OCI-LY1 (cell line): ENCODE results near the gene LCN12.

Experiments used
- H2AFZ ChIP-seq: fragments of 200-600 bp; sonication (generic), shearing (Covaris generic); 2 replicates; pipeline ENCODE4 v1.6.0; 2014; ENCODE audit warnings: antibody characterized with exemption, mild to moderate bottlenecking, low read length
- H3F3A ChIP-seq: fragments of 200-600 bp; sonication (generic), shearing (Covaris generic); 2 replicates; pipeline ENCODE4 v1.6.0; 2014; ENCODE audit warnings: mild to moderate bottlenecking, antibody characterized with exemption, low read length, moderate library complexity; ENCODE audit not compliant: insufficient read depth
- H3K27ac ChIP-seq: fragments of 200-600 bp; sonication (generic); 2 replicates; pipeline ENCODE4 v1.5.1; 2014; ENCODE audit warnings: low read length, mixed run types, mild to moderate bottlenecking, low read depth; ENCODE audit not compliant: poor library complexity, severe bottlenecking
- H3K27me3 ChIP-seq: fragments of 200-600 bp; sonication (generic); 2 replicates; pipeline ENCODE4 v1.6.0; 2014; ENCODE audit warnings: antibody characterized with exemption, mild to moderate bottlenecking, low read length, moderate library complexity; ENCODE audit not compliant: insufficient read depth
- H3K36me3 ChIP-seq: fragments of 200-600 bp; sonication (generic); 2 replicates; pipeline ENCODE4 v1.6.1; 2014; ENCODE audit warnings: mild to moderate bottlenecking, antibody characterized with exemption, low read length, moderate library complexity, mixed read lengths; ENCODE audit not compliant: insufficient read depth
- H3K4me1 ChIP-seq: fragments of 200-600 bp; sonication (generic); 2 replicates; pipeline ENCODE4 v1.5.1; 2014; ENCODE audit warnings: mild to moderate bottlenecking, low read length, moderate library complexity; ENCODE audit not compliant: insufficient read depth, severe bottlenecking
- H3K4me2 ChIP-seq: fragments of 200-600 bp; sonication (generic), shearing (Covaris generic); 2 replicates; pipeline ENCODE4 v1.6.1; 2014; ENCODE audit warnings: low read length
- H3K4me3 ChIP-seq: fragments of 200-600 bp; sonication (generic); 2 replicates; pipeline ENCODE4 v1.5.1; 2014; ENCODE audit warnings: low read length, low read depth, mild to moderate bottlenecking, mixed read lengths; ENCODE audit not compliant: poor library complexity, severe bottlenecking
- H3K79me2 ChIP-seq: fragments of 200-600 bp; shearing (Covaris generic); 2 replicates; pipeline ENCODE4 v1.6.1; 2016; ENCODE audit warnings: mixed run types, low read length, mixed read lengths; ENCODE audit not compliant: insufficient read depth
- H3K9ac ChIP-seq: fragments of 200-600 bp; sonication (generic), shearing (Covaris generic); 2 replicates; pipeline ENCODE4 v1.6.1; 2014; ENCODE audit warnings: mild to moderate bottlenecking, low read length, mixed read lengths
- H3K9me2 ChIP-seq: fragments of 200-600 bp; sonication (generic), shearing (Covaris generic); 2 replicates; pipeline ENCODE4 v1.6.1; 2014; ENCODE audit warnings: low read depth, mild to moderate bottlenecking, low read length, mixed read lengths
- H3K9me3 ChIP-seq: fragments of 200-600 bp; shearing (Covaris generic); 2 replicates; pipeline ENCODE4 v1.6.1; 2014; ENCODE audit warnings: low read length, mixed read lengths
- H4K20me1 ChIP-seq: fragments of 200-600 bp; sonication (generic), shearing (Covaris generic); 2 replicates; pipeline ENCODE4 v1.6.0; 2016; ENCODE audit warnings: mild to moderate bottlenecking, low read length; ENCODE audit not compliant: insufficient read depth
- EZH2 ChIP-seq: fragments of 200-600 bp; sonication (generic), shearing (Covaris generic); IDR thresholded peaks from 2 replicates; pipeline ENCODE4 v1.8.0; 2017; ENCODE audit warnings: borderline replicate concordance, mixed run types, mild to moderate bottlenecking, antibody characterized with exemption, low read length, moderate library complexity, mixed read lengths
- TF ChIP-seq, protein P1 (sequence below): fragments of 200-600 bp; sonication (generic), shearing (Covaris generic); IDR thresholded peaks from 2 replicates; pipeline ENCODE4 v1.5.1; 2017; ENCODE audit warnings: mild to moderate bottlenecking, antibody characterized with exemption, low read length, moderate library complexity, mixed read lengths

The LCN12 gene

DNA sequence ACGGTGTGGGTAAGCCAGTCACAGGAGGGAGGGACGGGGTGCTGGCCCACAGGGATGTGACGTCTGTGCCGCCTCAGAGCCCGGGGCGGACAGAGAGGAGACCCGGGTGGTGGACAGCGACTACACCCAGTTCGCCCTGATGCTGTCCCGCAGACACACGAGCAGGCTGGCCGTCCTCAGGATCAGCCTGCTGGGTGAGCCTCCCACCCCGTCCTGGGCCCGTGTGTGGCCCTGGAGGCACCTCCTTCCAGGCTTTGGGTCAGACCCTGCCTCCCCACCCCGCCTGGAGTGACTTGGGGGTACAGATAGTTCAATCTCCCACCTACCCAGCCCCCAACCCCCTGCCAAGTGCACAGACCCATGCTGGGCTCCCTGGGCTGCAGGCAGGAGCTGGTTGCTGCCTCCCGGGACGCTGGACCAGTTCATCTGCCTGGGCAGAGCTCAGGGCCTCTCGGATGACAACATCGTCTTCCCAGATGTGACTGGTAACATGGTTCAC, 1.7 kb downstream of the LCN12 start:
- Histone ChIP-seq H3K4me1 (peaks cover 12% of the 10 kb centered on the region), H3K9me2 (no peaks in the 10 kb centered on the region), H3K9ac (no peak overlapping the region), H3K27ac (no peak overlapping the region), H3K4me2 (no peak overlapping the region), H3K9me3 (no peaks in the 10 kb centered on the region), H3K36me3 (no peaks in the 10 kb centered on the region), H3K27me3 (peaks cover 19% of the 10 kb centered on the region; the same call in 1 of the 2 replicates), H2AFZ (no peak overlapping the region), H4K20me1 (no peaks in the 10 kb centered on the region), H3F3A (no peaks in the 10 kb centered on the region), H3K4me3 (no peak overlapping the region), H3K79me2 (no peaks in the 10 kb centered on the region)
- TF ChIP-seq EZH2: no peak
- TF ChIP-seq, protein P1, sequence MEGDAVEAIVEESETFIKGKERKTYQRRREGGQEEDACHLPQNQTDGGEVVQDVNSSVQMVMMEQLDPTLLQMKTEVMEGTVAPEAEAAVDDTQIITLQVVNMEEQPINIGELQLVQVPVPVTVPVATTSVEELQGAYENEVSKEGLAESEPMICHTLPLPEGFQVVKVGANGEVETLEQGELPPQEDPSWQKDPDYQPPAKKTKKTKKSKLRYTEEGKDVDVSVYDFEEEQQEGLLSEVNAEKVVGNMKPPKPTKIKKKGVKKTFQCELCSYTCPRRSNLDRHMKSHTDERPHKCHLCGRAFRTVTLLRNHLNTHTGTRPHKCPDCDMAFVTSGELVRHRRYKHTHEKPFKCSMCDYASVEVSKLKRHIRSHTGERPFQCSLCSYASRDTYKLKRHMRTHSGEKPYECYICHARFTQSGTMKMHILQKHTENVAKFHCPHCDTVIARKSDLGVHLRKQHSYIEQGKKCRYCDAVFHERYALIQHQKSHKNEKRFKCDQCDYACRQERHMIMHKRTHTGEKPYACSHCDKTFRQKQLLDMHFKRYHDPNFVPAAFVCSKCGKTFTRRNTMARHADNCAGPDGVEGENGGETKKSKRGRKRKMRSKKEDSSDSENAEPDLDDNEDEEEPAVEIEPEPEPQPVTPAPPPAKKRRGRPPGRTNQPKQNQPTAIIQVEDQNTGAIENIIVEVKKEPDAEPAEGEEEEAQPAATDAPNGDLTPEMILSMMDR: no peak

DNA sequence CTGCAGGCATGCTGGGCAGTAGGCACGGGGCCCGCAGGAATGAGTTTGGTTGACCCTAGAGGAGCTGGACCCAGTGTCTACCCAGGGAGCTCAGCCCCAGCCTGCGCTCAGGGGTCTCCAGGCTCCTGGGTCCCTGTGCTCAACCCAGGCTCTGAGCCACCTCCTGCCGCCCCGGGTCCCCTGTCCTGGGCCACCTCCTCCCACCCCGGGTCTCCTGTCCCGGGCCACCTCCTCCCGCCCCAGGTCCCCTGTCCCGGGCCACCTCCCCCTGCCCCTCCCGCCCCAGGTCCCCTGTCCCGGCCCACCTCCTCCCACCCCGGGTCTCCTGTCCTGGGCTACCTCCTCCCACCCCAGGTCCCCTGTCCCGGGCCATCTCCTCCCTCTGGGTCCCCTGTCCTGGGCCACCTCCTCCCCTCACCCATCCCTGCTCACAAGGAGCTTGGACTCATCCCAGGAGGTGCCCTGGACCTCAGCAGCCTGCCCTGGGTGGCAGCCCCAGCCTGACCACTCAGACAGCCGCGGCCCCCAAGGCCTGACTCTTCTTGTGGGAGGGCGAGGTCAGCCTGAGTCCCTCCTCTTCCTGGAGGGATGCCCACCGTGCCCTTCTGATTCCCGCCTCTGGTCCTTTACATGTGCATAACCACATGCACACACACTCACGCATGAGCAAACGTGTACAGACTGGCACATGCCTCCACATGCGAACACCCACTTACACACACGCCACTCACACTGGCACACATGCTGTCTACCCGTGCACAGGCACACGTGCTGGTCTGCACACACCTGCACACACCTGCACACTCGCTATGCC, 2.4 kb downstream of the LCN12 start:
- Histone ChIP-seq H3K79me2 (no peaks in the 10 kb centered on the region), H3K4me2 (no peak overlapping the region), H3F3A (no peaks in the 10 kb centered on the region), H3K27me3 (peaks cover 20% of the 10 kb centered on the region; the same call in 1 of the 2 replicates), H3K9ac (no peak overlapping the region), H3K4me3 (no peak overlapping the region), H3K9me2 (no peaks in the 10 kb centered on the region), H2AFZ (no peak overlapping the region), H3K36me3 (no peaks in the 10 kb centered on the region), H3K9me3 (no peaks in the 10 kb centered on the region), H3K27ac (no peak overlapping the region), H4K20me1 (no peaks in the 10 kb centered on the region), H3K4me1 (peaks cover 8% of the 10 kb centered on the region)
- no peak for TF ChIP-seq EZH2
- TF ChIP-seq, protein P1: no peak

DNA sequence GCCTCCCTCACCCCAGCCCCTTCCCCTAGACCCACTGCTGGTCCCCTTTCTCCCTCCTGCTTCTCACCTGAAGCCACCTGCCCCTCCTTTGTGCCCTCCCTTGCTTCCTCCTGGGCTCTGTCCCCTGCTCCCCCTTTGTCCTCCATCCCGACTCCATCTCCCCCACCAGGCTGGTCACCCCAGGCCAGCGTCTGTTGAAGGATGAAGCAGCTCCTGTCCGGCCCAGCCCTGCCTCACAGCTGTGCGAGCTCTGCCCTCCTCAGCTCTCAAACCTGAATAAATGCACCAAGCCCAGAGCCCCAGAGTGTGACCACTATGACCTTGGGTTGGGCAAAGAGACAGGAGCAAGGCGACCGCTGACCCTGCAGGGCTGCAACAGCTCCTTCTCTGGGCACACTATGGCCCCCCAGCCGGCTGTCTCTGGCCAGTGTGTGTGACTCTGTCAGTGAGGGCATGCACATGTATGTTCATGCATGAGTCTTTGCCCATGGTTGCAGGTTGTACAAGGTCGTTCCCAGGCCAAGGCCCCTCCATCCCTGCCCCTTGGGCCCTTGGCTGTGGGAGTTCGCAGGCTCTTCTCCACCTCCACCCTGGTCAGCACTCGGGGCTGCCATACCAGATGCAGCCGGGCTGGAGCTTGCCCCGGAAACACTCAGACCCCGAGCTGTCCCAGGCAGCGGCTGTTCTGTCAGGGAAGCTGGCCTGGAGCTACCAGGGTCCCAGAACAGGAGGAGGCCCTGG, 3.3 kb downstream of the LCN12 start:
- H3K9me3 ChIP-seq: no peaks in the 10 kb centered on the region
- H3K4me1 ChIP-seq: peaks cover 4% of the 10 kb centered on the region
- TF ChIP-seq EZH2: no peak
- TF ChIP-seq, protein P1: no peak
- H3K27ac ChIP-seq: no peak overlapping the region
- H4K20me1 ChIP-seq: no peaks in the 10 kb centered on the region
- H3K27me3 ChIP-seq: peaks cover 25% of the 10 kb centered on the region; the same call in 1 of the 2 replicates
- H3K36me3 ChIP-seq: no peaks in the 10 kb centered on the region
- H3F3A ChIP-seq: no peaks in the 10 kb centered on the region
- no peak overlapping the region for H3K4me3 ChIP-seq
- no peak overlapping the region for H3K9ac ChIP-seq
- no peak overlapping the region for H2AFZ ChIP-seq
- H3K9me2 ChIP-seq: no peaks in the 10 kb centered on the region
- no peaks in the 10 kb centered on the region for H3K79me2 ChIP-seq
- H3K4me2 ChIP-seq: no peak overlapping the region
